HEK293 (cell line): Measurements from ENCODE around the gene ANKRD40CL.

Source experiments
- CTCF ChIA-PET: fragments of 350-600 bp; formaldehyde crosslinking; extraction: SDS; loops from one replicate; lab custom pipeline; 2021; ENCODE audit warnings: antibody characterized with exemption; lab: Yijun Ruan, JAX
- POLR2A ChIA-PET: fragments of 300-600 bp; formaldehyde crosslinking; extraction: SDS; loops from one replicate; lab custom pipeline; 2020; ENCODE audit warnings: antibody characterized with exemption, inconsistent platforms; lab: Yijun Ruan, JAX
- H3K27ac ChIP-seq: fragments of 200-500 bp; sonication (Bioruptor generic); 2 replicates; pipeline ENCODE4 v1.5.1; 2014; ENCODE audit warnings: low read depth, low read length, control low read depth, inconsistent platforms; ENCODE audit errors: extremely low read depth
- H3K36me3 ChIP-seq, 2 experiments: fragments of 200-500 bp in 1 of 2; sonication (Bioruptor generic) in 1 of 2; 1 replicate in 1 of 2; 2 replicates in 1 of 2; pipeline ENCODE4 v1.5.1; 2014 to 2017; ENCODE audit warnings: inconsistent platforms in 2 of 2, low read length in 2 of 2; ENCODE audit not compliant: control insufficient read depth in 2 of 2, insufficient read depth in 1 of 2
- H3K4me1 ChIP-seq: fragments of 200-500 bp; sonication (Bioruptor generic); 2 replicates; pipeline ENCODE4 v1.5.1; 2014; ENCODE audit warnings: mild to moderate bottlenecking, low read length, inconsistent platforms; ENCODE audit not compliant: control insufficient read depth, insufficient read depth
- H3K4me3 ChIP-seq: 2 replicates; pipeline ENCODE4 v1.5.1; 2011; ENCODE audit warnings: low read depth, mild to moderate bottlenecking, control low read depth, low read length, moderate library complexity
- H3K9me3 ChIP-seq: fragments of 200-500 bp; sonication (Bioruptor generic); 2 replicates; pipeline ENCODE4 v1.5.1; 2014; ENCODE audit warnings: low read depth, low read length, inconsistent platforms; ENCODE audit not compliant: control insufficient read depth, insufficient read depth
- BCL11A ChIP-seq: fragments of 450-650 bp; formaldehyde crosslinking; IDR thresholded peaks from 2 replicates; pipeline ENCODE4 v1.5.1; 2016; ENCODE audit warnings: low read depth, missing biosample characterization, missing genetic modification characterization
- OSR2 ChIP-seq: fragments of 450-650 bp; formaldehyde crosslinking; IDR thresholded peaks from 2 replicates; pipeline ENCODE4 v1.5.1; 2016; ENCODE audit warnings: missing biosample characterization, missing genetic modification characterization
- SALL2 ChIP-seq: fragments of 450-650 bp; formaldehyde crosslinking; IDR thresholded peaks from 2 replicates; pipeline ENCODE4 v1.5.0; 2017; ENCODE audit warnings: missing biosample characterization, mild to moderate bottlenecking, missing genetic modification characterization, borderline replicate concordance
- ZBTB20 ChIP-seq: fragments of 450-650 bp; formaldehyde crosslinking; IDR thresholded peaks from 2 replicates; pipeline ENCODE4 v1.5.1; 2016; ENCODE audit warnings: missing biosample characterization, missing genetic modification characterization
- ZFP3 ChIP-seq: fragments of 450-650 bp; formaldehyde crosslinking; IDR thresholded peaks from 2 replicates; pipeline ENCODE4 v1.5.1; 2016; ENCODE audit warnings: low read depth, missing biosample characterization, missing genetic modification characterization
- ZFP37 ChIP-seq: fragments of 450-650 bp; formaldehyde crosslinking; IDR thresholded peaks from 2 replicates; pipeline ENCODE4 v1.5.1; 2016; ENCODE audit warnings: missing biosample characterization, missing genetic modification characterization
- ZFP69B ChIP-seq: fragments of 450-650 bp; formaldehyde crosslinking; IDR thresholded peaks from 2 replicates; pipeline ENCODE4 v1.5.1; 2016; ENCODE audit warnings: missing biosample characterization, missing genetic modification characterization
- ZNF121 ChIP-seq: fragments of 450-650 bp; formaldehyde crosslinking; IDR thresholded peaks from 2 replicates; pipeline ENCODE4 v1.5.1; 2016; ENCODE audit warnings: missing biosample characterization, missing genetic modification characterization
- ZNF174 ChIP-seq: fragments of 450-650 bp; formaldehyde crosslinking; IDR thresholded peaks from 2 replicates; pipeline ENCODE4 v1.5.0; 2017; ENCODE audit warnings: missing biosample characterization, mild to moderate bottlenecking, missing genetic modification characterization
- ZNF2 ChIP-seq: fragments of 450-650 bp; formaldehyde crosslinking; IDR thresholded peaks from 2 replicates; pipeline ENCODE4 v1.5.1; 2016; ENCODE audit warnings: missing biosample characterization, missing genetic modification characterization
- ZNF221 ChIP-seq: fragments of 450-650 bp; formaldehyde crosslinking; IDR thresholded peaks from 2 replicates; pipeline ENCODE4 v1.5.1; 2017; ENCODE audit warnings: missing biosample characterization, missing genetic modification characterization, borderline replicate concordance
- ZNF302 ChIP-seq: fragments of 450-650 bp; formaldehyde crosslinking; IDR thresholded peaks from 2 replicates; pipeline ENCODE4 v1.5.1; 2016; ENCODE audit warnings: missing biosample characterization, missing genetic modification characterization, low read depth
- ZNF335 ChIP-seq: fragments of 450-650 bp; formaldehyde crosslinking; conservative IDR thresholded peaks from 2 replicates; pipeline ENCODE4 v1.5.1; 2016; ENCODE audit warnings: missing biosample characterization, missing genetic modification characterization
- ZNF561 ChIP-seq: fragments of 450-650 bp; IDR thresholded peaks from 2 replicates; pipeline ENCODE4 v1.5.1; 2018; ENCODE audit warnings: missing biosample characterization, missing genetic modification characterization, borderline replicate concordance
- ZNF747 ChIP-seq: fragments of 450-650 bp; formaldehyde crosslinking; IDR thresholded peaks from 2 replicates; pipeline ENCODE4 v1.5.1; 2016; ENCODE audit warnings: missing biosample characterization, missing genetic modification characterization
- TF ChIP-seq, protein P1 (sequence below): fragments of 450-650 bp; formaldehyde crosslinking; IDR thresholded peaks from 2 replicates; pipeline ENCODE4 v1.5.1; 2016; ENCODE audit warnings: missing biosample characterization, missing genetic modification characterization
- TF ChIP-seq, protein P2 (sequence below): fragments of 450-650 bp; formaldehyde crosslinking; IDR thresholded peaks from 2 replicates; pipeline ENCODE4 v1.5.1; 2016; ENCODE audit warnings: missing biosample characterization, missing genetic modification characterization, low read depth
- TF ChIP-seq, protein P3 (sequence below): fragments of 450-650 bp; formaldehyde crosslinking; IDR thresholded peaks from 2 replicates; pipeline ENCODE4 v1.5.1; 2016; ENCODE audit warnings: missing biosample characterization, missing genetic modification characterization

Gene ANKRD40CL

DNA sequence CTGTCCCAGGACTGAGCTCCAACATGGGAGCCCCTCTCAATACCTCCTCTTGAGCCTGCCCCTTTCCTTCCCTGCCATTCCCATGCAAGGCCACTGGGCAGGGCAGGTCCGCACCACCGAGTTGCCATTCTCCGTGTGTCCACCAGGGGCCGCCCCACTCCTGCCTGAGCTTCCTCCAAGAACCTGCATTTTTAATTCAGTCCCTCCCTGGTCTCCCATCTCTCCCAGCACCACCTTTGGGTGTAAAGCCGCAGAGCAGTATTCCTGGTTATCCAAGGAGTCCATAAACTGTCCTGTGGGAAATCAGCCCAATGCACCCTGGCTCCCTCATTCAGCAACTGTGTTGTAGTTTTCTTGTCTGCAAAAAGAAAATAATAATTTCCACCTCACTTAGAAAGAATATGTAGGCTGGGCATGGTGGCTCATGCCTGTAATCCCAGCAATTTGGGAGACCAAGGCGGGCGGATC lies 15.9 kb upstream of the ANKRD40CL start (continued):
- no peak for TF ChIP-seq ZNF302 (tag by site-specific recombination)
- no peak for TF ChIP-seq ZFP37 (tag by site-specific recombination)
- TF ChIP-seq, protein P1, sequence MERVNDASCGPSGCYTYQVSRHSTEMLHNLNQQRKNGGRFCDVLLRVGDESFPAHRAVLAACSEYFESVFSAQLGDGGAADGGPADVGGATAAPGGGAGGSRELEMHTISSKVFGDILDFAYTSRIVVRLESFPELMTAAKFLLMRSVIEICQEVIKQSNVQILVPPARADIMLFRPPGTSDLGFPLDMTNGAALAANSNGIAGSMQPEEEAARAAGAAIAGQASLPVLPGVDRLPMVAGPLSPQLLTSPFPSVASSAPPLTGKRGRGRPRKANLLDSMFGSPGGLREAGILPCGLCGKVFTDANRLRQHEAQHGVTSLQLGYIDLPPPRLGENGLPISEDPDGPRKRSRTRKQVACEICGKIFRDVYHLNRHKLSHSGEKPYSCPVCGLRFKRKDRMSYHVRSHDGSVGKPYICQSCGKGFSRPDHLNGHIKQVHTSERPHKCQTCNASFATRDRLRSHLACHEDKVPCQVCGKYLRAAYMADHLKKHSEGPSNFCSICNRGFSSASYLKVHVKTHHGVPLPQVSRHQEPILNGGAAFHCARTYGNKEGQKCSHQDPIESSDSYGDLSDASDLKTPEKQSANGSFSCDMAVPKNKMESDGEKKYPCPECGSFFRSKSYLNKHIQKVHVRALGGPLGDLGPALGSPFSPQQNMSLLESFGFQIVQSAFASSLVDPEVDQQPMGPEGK (tag by site-specific recombination), result 0 out of 2 replicates have a peak, but pooled peaks have one; percentile 13
- TF ChIP-seq, protein P2, sequence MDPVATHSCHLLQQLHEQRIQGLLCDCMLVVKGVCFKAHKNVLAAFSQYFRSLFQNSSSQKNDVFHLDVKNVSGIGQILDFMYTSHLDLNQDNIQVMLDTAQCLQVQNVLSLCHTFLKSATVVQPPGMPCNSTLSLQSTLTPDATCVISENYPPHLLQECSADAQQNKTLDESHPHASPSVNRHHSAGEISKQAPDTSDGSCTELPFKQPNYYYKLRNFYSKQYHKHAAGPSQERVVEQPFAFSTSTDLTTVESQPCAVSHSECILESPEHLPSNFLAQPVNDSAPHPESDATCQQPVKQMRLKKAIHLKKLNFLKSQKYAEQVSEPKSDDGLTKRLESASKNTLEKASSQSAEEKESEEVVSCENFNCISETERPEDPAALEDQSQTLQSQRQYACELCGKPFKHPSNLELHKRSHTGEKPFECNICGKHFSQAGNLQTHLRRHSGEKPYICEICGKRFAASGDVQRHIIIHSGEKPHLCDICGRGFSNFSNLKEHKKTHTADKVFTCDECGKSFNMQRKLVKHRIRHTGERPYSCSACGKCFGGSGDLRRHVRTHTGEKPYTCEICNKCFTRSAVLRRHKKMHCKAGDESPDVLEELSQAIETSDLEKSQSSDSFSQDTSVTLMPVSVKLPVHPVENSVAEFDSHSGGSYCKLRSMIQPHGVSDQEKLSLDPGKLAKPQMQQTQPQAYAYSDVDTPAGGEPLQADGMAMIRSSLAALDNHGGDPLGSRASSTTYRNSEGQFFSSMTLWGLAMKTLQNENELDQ (tag by site-specific recombination), result no peak
- no peak for TF ChIP-seq ZNF747
- TF ChIP-seq, protein P3, sequence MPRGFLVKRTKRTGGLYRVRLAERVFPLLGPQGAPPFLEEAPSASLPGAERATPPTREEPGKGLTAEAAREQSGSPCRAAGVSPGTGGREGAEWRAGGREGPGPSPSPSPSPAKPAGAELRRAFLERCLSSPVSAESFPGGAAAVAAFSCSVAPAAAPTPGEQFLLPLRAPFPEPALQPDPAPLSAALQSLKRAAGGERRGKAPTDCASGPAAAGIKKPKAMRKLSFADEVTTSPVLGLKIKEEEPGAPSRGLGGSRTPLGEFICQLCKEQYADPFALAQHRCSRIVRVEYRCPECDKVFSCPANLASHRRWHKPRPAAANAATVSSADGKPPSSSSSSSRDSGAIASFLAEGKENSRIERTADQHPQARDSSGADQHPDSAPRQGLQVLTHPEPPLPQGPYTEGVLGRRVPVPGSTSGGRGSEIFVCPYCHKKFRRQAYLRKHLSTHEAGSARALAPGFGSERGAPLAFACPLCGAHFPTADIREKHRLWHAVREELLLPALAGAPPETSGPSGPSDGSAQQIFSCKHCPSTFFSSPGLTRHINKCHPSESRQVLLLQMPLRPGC (tag by site-specific recombination), result no peak
- TF ChIP-seq ZNF335, result no peak
- peak; percentile 74; the same call in 1 of the 2 replicates for TF ChIP-seq ZBTB20 (tag by site-specific recombination)
- 0 out of 2 replicates have a peak, but pooled peaks have one; percentile 46 for TF ChIP-seq ZNF2 (tag by site-specific recombination)

DNA sequence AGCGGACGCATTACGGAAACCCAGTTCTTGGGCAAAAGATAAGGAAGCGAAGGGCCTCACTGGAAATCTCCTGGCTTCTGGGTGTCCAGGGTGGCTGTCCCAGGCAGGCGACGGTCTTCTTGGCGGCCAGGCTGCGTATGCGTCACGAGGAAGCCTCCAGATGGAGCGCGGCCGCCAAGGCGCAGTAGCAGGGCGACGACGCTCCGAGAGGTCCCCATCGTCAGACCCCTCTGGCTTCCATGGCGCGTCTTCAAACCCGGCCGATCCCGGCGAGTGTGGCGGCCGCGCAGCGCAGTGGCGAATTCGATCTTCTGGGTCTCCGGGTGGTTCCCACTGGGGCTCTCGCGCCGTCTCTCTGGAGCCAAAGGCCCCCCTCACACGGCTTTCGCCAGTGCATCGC lies 13.8 kb upstream of the ANKRD40CL start:
- ChIA-PET CTCF (interaction anchor here (0.7 to 7.0 kb wide), 5 partner anchors 12 to 175 kb away, joined by 3 to 240 read pairs (median 27); no protein-coding TSS in a partner anchor), POLR2A (no interaction called here)
- no peak overlapping the region for H3K4me3 ChIP-seq
- no peak for TF ChIP-seq OSR2
- TF ChIP-seq ZFP3 (tag by site-specific recombination), result no peak
- no peak for TF ChIP-seq BCL11A (tag by site-specific recombination)
- no peak for TF ChIP-seq ZNF121 (tag by site-specific recombination)
- no peak for TF ChIP-seq ZNF174
- no peak for TF ChIP-seq ZNF335
- TF ChIP-seq ZFP69B, result no peak
- TF ChIP-seq SALL2 (tag by site-specific recombination), result no peak
- TF ChIP-seq ZNF221 (tag by site-specific recombination), result no peak
- TF ChIP-seq ZNF561 (tag by site-specific recombination), result no peak
- H3K36me3 ChIP-seq, result no peaks in the 10 kb centered on the region
- no peak overlapping the region for H3K27ac ChIP-seq
- no peaks in the 10 kb centered on the region for H3K9me3 ChIP-seq
- H3K4me1 ChIP-seq, result no peaks in the 10 kb centered on the region
